Gastroesophageal sphincter (tissue), 3 donors: ENCODE measurements around the gene LSS.

Source experiments
- CTCF ChIP-seq, 4 experiments: fragments of 200-600 bp in 2 of 4; fragments of 450-650 bp in 2 of 4; sonication (generic) in 1 of 4; IDR thresholded peaks; one replicate each; pipeline ENCODE4 v1.5.1; 2017 to 2019; ENCODE audit warnings: antibody characterized with exemption in 4 of 4, mild to moderate bottlenecking in 2 of 4, moderate library complexity in 2 of 4
- EP300 ChIP-seq: sonication (generic); formaldehyde crosslinking; IDR thresholded peaks from one replicate; pipeline ENCODE4 v1.6.1; 2017; ENCODE audit warnings: antibody characterized with exemption, mild to moderate bottlenecking
- POLR2A ChIP-seq, 2 donors: fragments of 450-650 bp; IDR thresholded peaks; one replicate each; pipeline ENCODE4 v1.6.1; 2017; ENCODE audit warnings: antibody characterized with exemption in 2 of 2, mild to moderate bottlenecking in 2 of 2, moderate library complexity in 1 of 2
- POLR2AphosphoS5 ChIP-seq: sonication (generic); formaldehyde crosslinking; IDR thresholded peaks from one replicate; pipeline ENCODE4 v1.6.1; 2017; ENCODE audit warnings: antibody characterized with exemption

DNA sequence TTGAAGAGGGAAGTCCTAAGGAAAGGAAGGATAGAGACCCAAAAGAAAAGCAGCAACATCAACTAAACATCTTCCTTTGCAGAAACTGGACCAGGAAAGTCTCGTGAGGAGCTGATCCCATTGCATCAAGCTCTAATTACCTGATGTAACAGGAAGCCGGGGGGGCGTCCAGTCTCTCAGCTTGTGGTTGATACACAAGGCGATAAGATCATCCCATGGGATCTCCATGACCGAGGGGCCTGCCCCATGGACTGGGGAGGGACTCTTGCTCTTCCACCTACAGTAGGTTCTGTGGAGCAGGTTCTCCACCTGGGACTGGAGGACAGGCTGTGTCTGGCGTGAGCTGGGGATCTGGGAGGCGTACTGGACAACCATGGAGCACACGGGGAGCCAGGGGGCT, 14.8 kb upstream of the LSS start:
- TF ChIP-seq CTCF (IDR thresholded peaks at IDR 0.05) (no peak), EP300 (no peak), POLR2AphosphoS5 (no peak), POLR2A (IDR thresholded peaks at IDR 0.05) (no peak)
